A549 (cell line): ENCODE results near the gene NEK2.

Experiments
- CTCF ChIP-seq: fragments of >200 bp; sonication (Bioruptor Twin); formaldehyde crosslinking; IDR thresholded peaks from 3 replicates; pipeline ENCODE4 v1.5.1; 2016
- RFX5 ChIP-seq: fragments of 450-650 bp; IDR thresholded peaks from 2 replicates; pipeline ENCODE4 v1.7.1; 2014; ENCODE audit warnings: antibody characterized with exemption, mild to moderate bottlenecking, moderate library complexity
- RNF2 ChIP-seq: fragments of 200-600 bp; sonication (generic); IDR thresholded peaks from 2 replicates; pipeline ENCODE4 v1.6.1; 2016; ENCODE audit warnings: low read depth, mild to moderate bottlenecking, antibody characterized with exemption, moderate library complexity, borderline replicate concordance
- TF ChIP-seq, protein P1 (sequence below): IDR thresholded peaks from 2 replicates; pipeline ENCODE4 v1.6.1; 2012

DNA sequence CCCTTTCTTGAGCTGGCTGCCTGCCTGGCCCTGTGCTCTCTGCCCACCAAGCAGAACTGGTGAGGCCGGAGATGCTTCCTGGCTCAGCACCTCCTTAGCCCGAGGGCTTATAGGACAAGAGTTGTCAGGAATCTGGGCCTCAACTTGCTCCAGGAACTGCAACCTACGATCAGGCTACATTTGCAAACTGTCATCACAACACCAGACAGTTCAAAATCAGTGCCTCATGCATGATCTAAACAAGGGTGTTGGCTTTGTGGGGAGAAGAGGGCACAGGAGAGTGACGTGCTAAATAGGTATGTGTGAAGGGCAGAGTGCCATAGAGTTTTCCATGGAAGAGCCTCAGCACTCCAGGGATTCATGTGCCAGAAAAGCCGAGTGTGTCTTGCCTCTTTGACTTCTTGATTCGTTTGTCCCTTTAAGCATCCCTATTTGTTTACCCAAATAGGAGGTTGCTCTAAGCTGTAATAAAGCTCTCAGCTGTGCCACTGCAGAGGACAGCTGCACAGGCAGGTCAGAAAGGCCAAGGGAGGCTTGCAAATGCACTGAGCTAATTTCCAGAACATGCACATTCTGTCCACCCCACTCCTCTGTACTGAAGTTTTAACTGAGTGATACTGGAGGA lies 30.2 kb upstream of the NEK2 start:
- TF ChIP-seq CTCF (no peak), RFX5 (no peak), RNF2 (no peak)
- TF ChIP-seq, protein P1, sequence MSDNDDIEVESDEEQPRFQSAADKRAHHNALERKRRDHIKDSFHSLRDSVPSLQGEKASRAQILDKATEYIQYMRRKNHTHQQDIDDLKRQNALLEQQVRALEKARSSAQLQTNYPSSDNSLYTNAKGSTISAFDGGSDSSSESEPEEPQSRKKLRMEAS, result no peak
